GM19099 (cell line): ENCODE data around the gene MYH15.

Source experiments
- POLR2A ChIP-seq: IDR thresholded peaks from 3 replicates; pipeline ENCODE4 v1.6.1; 2011; ENCODE audit warnings: low read depth; ENCODE audit not compliant: insufficient read length; ENCODE audit errors: extremely low read depth

MYH15 gene

DNA sequence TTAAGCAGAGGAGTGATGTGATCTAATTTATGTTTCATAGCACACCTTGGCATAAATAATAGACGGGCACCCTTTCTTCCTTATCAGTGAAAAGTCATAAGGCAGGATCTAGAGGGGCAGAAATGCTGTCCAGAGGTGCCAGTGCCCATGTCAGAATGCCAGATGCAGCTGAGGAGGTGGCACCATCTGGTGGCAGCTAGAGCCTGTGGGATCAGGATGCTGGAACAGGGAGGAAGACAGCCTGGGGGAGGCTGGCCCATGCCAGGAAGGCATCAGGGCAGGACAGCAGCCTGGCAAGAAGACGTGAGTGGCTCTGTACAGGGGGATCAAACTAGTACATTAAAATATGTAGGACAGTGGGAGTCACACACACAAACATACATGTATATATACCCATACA is 16.5 kb downstream of the MYH15 start:
- TF ChIP-seq POLR2A, result no peak

DNA sequence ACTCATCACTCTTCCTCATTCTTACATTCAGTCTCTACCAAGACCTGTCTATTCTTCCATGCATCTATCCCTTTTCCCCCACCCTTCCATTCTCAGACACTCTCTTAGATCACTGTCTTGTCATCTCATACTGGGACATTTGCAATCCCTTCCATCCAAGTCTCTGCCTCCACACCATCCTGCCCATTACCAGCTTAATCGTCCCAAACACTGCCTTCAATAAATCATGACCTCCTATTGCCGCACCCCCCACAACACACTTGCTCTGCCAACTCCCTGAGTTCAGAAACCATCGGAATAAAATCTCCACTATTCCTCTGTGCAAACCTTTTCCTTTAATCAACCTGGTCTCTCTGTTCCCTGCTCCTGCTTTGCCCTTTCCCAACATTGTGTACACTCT is 18.9 kb downstream of the MYH15 start:
- TF ChIP-seq POLR2A, result no peak

DNA sequence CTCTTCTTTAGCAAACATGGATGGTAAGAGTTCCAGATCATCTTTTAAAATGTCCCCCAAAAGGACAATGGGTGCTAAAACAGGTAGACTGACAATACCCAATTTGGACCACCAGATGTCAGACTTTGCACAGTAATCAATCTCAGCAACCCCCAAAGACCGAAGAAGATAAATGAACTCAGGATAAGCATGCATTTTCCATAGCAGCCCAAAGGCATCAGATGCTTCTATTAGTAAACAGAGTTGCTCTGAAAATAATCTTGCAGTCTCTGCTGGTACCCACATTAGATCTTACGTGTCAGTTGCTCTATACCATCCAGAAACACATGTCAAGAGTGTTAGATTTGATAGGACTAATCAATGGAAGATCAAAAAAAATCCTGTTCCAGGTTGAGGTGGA is 20.6 kb downstream of the MYH15 start:
- TF ChIP-seq POLR2A, result no peak

DNA sequence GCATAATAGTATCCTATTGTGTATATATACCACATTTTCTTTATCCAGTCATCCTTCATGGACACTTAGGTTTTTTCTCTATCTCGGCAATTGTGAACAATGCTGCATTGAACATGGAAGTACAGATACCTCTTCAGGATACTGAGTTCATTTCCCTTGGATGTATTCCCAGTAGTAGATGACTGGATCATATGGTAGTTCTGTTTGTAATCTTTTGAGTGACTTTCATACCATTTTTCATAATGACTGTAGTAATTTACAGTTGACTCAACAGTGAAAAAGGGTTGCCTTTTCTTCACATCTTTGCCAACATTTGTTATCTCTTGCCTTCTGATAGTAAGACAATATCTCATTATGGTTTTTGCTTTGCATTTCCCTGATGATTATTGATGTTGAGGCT is 21.8 kb downstream of the MYH15 start:
- no peak for TF ChIP-seq POLR2A

DNA sequence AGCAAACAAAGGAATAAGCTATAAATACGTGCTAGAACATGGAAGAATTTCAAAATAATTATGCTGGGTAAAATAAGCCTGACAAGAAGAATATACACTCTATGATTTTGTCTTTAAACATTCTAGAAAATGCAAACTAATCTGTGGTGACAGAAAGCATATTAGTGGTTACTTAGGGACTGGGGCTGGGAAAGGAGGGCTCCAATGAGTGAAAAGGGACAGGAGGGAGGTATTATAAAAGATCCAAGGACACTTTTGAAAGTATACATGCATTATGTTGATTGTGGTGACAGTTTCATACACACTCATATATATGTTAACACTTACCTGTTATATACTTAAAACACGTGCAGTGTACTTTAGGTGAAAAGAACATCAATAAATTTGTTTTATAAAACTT is 23.0 kb downstream of the MYH15 start:
- TF ChIP-seq POLR2A, result no peak

DNA sequence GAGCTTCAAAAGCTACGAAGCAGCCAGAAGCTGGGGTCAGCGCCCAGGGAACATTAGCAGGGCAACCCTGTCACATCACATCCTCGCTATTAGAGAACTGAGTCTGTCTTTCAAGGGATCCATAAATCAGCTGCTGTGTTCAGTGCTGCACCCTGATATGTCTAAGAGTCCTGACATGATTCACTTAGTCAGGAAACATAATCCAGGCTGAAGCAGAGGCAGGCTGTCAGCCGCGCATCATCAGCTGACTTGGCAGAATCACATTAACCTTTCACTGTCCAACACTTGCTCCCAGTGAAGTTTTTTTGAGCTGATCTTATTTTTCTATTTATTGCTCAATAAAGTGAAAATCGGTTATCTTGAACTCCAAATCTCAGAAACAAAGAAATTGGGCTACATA is 23.5 kb downstream of the MYH15 start:
- TF ChIP-seq POLR2A, result no peak

DNA sequence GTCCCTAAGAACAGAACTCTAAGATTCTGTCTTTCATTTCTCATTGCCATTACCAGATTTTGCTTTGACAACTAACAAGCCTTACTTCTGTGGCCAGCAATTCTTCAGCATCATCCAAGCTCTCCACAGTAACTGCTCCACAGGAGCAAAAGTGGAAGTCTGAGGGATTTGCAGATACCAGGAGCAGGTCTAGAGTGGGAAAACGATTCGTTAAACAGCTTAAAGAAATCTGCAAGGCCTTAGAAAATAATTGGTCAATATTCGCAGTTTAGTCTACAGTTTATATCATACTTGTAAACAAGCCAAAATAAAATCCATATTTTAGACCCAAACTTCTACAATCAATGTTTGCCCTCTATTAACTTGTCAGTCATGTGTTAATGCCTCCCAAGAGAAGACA is 24.1 kb downstream of the MYH15 start:
- no peak for TF ChIP-seq POLR2A

DNA sequence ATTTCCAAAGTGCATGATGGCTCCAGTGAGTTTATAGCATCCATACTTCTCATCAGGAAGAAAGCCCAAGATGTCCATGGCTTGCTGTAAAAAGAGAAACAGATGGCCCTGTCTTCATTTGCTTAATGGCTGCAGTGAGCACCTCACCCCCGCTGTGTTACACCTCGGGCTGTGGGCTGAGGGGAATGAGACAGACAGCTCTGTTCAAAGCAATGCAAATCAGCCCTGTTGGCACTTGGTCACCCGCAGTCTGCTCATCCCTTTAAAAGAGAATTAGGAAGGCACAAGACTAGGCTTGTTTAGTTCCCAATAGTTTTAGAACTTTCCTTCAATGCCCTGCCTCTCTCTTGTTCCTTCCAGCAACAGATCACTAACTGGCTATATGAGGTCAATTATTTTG is 25.2 kb downstream of the MYH15 start:
- TF ChIP-seq POLR2A, result no peak

DNA sequence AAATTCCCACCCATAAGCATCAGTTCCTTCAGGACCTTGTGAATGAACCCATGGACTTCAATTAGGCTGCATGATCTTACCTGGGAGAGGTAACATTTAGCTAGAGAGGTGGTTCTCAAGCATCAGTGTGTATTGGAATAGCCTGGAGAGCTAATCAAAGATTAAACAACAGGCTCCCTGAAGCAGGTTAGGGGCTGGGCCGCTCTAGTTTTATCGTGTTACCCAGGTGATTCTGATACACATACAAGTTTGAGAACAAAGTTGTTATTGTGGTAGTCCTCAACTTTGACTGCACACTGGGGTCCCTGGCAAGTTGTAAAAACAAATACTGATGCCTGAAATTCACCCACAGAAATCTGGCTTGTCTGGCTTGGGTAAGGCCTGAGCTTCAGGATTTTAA is 31.2 kb downstream of the MYH15 start:
- TF ChIP-seq POLR2A, result no peak

DNA sequence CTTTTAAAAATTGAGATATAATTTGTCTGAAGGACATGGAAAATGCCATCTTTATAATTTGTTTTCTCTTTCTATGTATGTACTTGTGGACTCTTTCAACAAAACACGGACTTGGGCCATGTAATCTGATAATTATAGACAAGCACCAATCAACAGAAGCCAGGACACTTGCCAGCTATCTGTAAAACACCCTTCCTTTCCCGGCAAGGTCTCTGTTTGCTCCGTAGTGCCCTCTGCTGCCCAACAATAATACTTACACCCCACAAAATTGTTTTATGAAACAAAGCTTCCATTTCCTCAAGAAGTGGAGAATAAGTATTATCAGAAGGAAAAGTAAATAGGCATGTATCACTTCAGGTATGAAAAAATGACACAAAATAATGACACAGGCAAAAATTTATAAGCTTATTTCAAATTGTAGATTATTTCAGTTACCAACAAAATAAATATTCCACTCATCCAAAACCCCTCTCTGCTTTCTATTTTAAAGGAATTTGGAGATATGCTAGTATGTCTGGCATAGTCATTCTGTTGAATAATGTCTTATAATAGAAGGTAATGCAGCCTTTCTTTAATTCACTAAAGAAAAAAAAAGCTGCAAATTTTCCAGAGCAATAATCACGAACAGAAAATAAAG is 32.8 kb downstream of the MYH15 start:
- TF ChIP-seq POLR2A, result no peak

DNA sequence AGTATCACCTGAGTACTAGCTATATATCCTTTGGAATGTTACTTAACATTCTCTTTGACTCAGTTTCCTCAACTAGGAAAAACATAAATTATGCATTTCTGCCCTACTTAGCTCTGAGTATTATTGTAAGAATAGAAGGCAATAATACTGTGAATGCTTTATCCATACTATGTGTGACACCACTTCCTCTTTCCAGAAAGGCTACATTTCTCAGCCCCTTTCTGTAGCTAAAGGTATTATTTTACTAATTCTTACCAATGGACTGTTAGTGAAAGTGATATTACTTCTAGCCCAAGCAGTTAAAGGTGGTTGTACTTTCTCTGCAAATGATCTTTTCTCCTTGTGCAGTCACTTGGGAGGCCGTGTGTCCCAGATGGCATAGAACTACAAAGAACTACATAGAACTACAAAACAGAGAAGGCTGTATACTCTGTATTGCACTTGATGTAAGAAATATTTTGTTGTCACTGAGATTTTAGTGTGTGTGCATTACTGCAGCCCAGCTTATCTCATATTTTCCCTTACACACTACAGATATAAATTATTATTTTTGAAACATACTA is 35.1 kb downstream of the MYH15 start:
- no peak for TF ChIP-seq POLR2A

DNA sequence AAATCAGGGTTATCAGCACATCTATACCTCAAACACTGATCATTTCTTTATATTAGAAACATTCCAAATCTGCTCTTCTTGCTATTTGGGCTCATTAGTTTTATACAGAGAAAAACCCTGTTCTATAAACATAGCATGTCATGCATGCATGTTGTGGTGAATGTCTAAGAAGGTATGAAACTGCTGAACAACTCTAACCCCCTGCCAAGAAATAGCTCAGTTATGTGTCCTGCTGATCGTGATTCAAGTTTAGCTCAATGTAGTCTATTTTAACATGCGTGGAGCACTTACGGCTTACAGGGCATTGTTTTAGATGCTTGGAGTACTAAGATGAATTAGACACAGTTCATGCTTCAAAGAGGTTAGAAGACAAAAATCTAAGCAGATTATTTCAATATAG is 35.8 kb downstream of the MYH15 start:
- no peak for TF ChIP-seq POLR2A

DNA sequence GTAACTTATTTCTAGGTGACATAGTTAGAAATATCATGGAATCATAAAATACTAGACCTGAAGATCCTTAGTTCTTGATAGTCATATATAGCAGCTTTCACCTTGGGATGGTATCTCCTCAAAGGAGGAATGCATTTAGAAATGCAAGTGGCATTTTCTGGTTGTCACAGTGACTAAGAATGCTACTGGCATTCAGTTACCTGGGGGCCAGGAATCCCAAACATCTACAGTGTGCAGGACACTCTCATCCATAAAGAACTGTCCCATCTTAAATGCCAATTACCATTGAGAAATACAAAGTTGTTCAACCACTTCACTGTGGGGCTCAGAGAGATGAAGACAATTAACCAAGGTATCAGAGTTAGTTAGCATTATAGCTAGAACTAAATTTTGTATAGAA is 36.7 kb downstream of the MYH15 start:
- TF ChIP-seq POLR2A, result no peak

DNA sequence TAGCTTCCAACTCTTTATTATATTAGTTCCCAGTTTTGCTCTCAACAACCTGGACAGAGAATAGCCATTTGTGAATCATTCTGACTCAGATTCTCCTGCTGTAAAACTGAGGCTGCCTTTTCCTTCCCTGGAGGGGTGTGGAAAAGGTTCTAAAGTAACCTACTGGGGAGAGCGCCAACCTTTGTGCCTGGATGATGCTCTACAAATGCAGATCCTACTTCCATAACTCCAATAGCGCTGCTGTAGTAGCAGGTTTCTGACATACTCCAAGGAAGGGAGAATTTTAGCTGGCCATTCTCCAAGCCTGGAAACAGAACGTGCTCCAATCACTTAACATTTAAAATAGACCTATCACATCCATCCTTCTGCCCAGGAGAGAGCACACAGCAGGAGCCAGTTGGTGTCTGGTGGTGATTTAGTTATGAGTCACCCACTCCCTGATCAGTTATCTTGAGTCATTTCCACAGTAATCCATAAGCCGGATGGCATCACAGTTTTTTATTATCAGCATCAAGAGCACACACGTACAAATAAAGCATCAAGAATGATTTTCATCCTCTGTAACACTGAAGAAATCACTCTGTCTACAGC is 38.3 kb downstream of the MYH15 start:
- no peak for TF ChIP-seq POLR2A

DNA sequence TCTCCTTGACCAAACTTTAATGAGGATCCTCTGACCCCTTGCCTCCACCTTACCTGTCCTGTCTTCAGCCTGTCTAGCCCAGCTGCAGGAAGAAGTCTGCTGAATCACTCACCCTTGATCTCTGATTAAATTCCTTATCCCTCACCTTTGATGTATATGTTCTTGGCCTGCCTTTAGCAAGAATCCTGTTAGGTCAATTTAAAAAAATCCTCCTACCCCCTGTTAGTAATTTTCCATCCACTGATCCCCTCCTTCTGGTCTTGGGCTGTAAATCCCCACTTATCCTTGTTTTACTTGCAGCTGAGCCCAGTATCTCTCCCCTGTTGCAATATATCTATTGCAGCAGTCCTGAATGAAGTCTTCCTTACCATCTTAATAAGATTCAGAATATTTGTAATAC is 39.0 kb downstream of the MYH15 start:
- TF ChIP-seq POLR2A, result no peak

DNA sequence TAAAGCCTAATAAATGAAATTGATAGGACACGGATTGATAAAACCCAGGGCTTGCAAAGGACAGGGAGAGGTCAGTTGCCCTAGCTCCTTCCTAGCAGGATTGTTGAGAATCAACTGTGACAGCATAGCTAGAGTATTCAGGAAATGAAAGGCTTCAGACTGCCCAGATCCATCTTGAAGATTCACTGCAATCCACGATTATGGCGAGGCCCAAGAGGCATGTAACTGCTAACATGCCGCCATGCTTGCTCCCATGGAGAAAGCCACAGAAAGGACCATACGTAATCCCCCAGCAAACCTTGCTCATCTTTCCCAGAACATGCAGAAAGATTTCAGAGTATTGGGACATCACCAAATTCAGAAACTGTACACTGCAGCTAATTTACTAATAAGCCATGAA is 41.3 kb downstream of the MYH15 start:
- no peak for TF ChIP-seq POLR2A

DNA sequence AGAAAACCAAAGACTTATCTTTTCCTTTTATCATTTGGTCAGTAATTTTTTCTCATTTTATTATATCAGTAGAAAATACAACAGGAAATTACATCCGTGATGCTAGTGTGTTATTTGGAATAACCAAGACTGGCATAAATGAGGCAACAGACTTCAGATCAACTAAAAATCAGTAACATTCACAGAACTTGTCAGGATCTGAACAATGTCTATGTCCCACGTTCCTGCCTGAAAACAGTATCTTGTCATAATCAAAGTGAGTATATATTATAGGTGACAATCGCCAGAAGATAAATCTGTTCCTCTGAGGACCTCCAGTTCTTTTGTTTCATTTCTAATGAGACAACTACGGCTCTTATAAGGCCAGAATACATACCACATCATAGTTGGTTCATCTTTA is 41.8 kb downstream of the MYH15 start:
- no peak for TF ChIP-seq POLR2A
